ENCODE results near the gene TMEM100.

- TF ChIP-seq CTCF (IDR thresholded peaks at IDR 0.05) (no peak), POLR2A (IDR thresholded peaks at IDR 0.05) (no peak)
These were observed 49.4 kb upstream of the TMEM100 start for GRCh38 chr17:55772086-55772485.

Data from body of pancreas (tissue), 4 donors.